IPS-NIHi7 (cell line): ENCODE results near the gene MAMDC2.
"Not testable (repeated sequence)": the region's sequence is repeated elsewhere in the genome, so short reads cannot be mapped to it uniquely, and the experiment has no call there.

Experiments used
- DNase-seq: peaks from one replicate; pipeline ENCODE4 v3.0.0; 2012; ENCODE audit warnings: mixed read lengths; ENCODE audit errors: extremely low spot score

Gene MAMDC2

GRCh38 chr9:70197216-70198044 lies 153.8 kb downstream of the MAMDC2 start:
- no peak for DNase-seq

- not testable (repeated sequence) for DNase-seq
Measured at GRCh38 chr9:70204743-70205142, 161.1 kb downstream of the MAMDC2 start.

GRCh38 chr9:70205366-70206020 lies 161.8 kb downstream of the MAMDC2 start:
- DNase-seq = no peak

- no peak for DNase-seq
Measured at GRCh38 chr9:70217029-70217428, 173.4 kb downstream of the MAMDC2 start.

- no peak for DNase-seq
Measured at GRCh38 chr9:70218767-70219166, 175.1 kb downstream of the MAMDC2 start.

GRCh38 chr9:70220216-70220615 lies 176.6 kb downstream of the MAMDC2 start:
- no peak for DNase-seq

GRCh38 chr9:70222354-70222753 lies 178.7 kb downstream of the MAMDC2 start:
- no peak for DNase-seq

- DNase-seq = no peak
Measured at GRCh38 chr9:70228118-70228517, 184.5 kb downstream of the MAMDC2 start.

GRCh38 chr9:70228611-70229010 lies 185.0 kb downstream of the MAMDC2 start:
- DNase-seq = no peak

GRCh38 chr9:70229026-70229425 lies 185.4 kb downstream of the MAMDC2 start:
- no peak for DNase-seq

GRCh38 chr9:70229579-70229978 lies 185.9 kb downstream of the MAMDC2 start:
- no peak for DNase-seq

GRCh38 chr9:70232476-70232875 lies 188.8 kb downstream of the MAMDC2 start:
- DNase-seq = no peak

GRCh38 chr9:70234208-70234607 lies 190.6 kb downstream of the MAMDC2 start:
- not testable (repeated sequence) for DNase-seq

GRCh38 chr9:70245952-70246351 lies 202.3 kb downstream of the MAMDC2 start:
- DNase-seq = not testable (repeated sequence)

GRCh38 chr9:70250221-70250620 lies 206.6 kb downstream of the MAMDC2 start:
- DNase-seq = no peak

- no peak for DNase-seq
Measured at GRCh38 chr9:70255486-70255885, 211.8 kb downstream of the MAMDC2 start.

- no peak for DNase-seq
Measured at GRCh38 chr9:70256123-70256551, 212.5 kb downstream of the MAMDC2 start.

- DNase-seq = no peak
Measured at GRCh38 chr9:70257502-70257901, 213.9 kb downstream of the MAMDC2 start.

- DNase-seq = peak; percentile 46
Measured at GRCh38 chr9:70257991-70258691, 214.5 kb downstream of the MAMDC2 start.

GRCh38 chr9:70258692-70259511 lies 215.3 kb downstream of the MAMDC2 start, which contains the start of gene SMC5:
Gene SMC5 (plus strand): TSS chr9:70258978. CDS start chr9:70259079, 101 bp downstream.
- peak; percentile 91 for DNase-seq

- DNase-seq = no peak
Measured at GRCh38 chr9:70259512-70259802, 215.8 kb downstream of the MAMDC2 start.

- DNase-seq = no peak
Measured at GRCh38 chr9:70260007-70260443, 216.4 kb downstream of the MAMDC2 start.
